Glutamatergic neuron (in vitro differentiated cells): Measurements from ENCODE around the gene DCN. TPM values are rescaled to one million over a fixed set of nuclear protein-coding genes. Genes with fewer than 3 reads are reported as not detected.

ENCODE experiments used
- DNase-seq: peaks from one replicate; pipeline ENCODE4 v3.0.0; 2022
- H3K27ac Mint-ChIP-seq: one replicate; pipeline ENCODE4 v1.8.0; 2020; ENCODE audit warnings: mild to moderate bottlenecking, mixed read lengths, inconsistent platforms; ENCODE audit not compliant: unreplicated experiment
- H3K27me3 Mint-ChIP-seq: one replicate; pipeline ENCODE4 v1.8.0; 2020; ENCODE audit warnings: mild to moderate bottlenecking, moderate library complexity, mixed read lengths, inconsistent platforms; ENCODE audit not compliant: unreplicated experiment
- H3K36me3 Mint-ChIP-seq: one replicate; pipeline ENCODE4 v1.8.0; 2020; ENCODE audit warnings: mild to moderate bottlenecking, mixed read lengths, inconsistent platforms; ENCODE audit not compliant: unreplicated experiment
- H3K4me1 Mint-ChIP-seq: one replicate; pipeline ENCODE4 v1.8.0; 2020; ENCODE audit warnings: mild to moderate bottlenecking, low read depth, mixed read lengths, inconsistent platforms; ENCODE audit not compliant: unreplicated experiment
- H3K4me3 Mint-ChIP-seq: one replicate; pipeline ENCODE4 v1.8.0; 2020; ENCODE audit warnings: mild to moderate bottlenecking, mixed read lengths, inconsistent platforms; ENCODE audit not compliant: unreplicated experiment
- H3K9me3 Mint-ChIP-seq: one replicate; pipeline ENCODE4 v1.8.0; 2020; ENCODE audit warnings: mild to moderate bottlenecking, moderate library complexity, mixed read lengths, inconsistent platforms; ENCODE audit not compliant: unreplicated experiment
- CTCF ChIP-seq: fragments of 200-600 bp; sonication (generic); IDR thresholded peaks from one replicate; pipeline ENCODE4 v1.5.0; 2021; ENCODE audit not compliant: partially characterized antibody, unreplicated experiment
- total RNA-seq: library from RNA; stranded (reverse); fragmentation: NEBNext Ultra II Directional; extraction: Animal tissue kit (Norgen Biotek cat#: 25700); gene quantifications from one replicate; pipeline ENCODE4 v1.2.1, GENCODE V29; 2021; ENCODE audit not compliant: unreplicated experiment

DCN gene
- total RNA-seq, 1 donor from 2014 or later = not detected

GRCh38 chr12:91203610-91204009 lies 21.0 kb upstream of the DCN start:
- peaks cover 2% of the 10 kb centered on the region for H3K9me3 Mint-ChIP-seq
- H3K4me3 Mint-ChIP-seq = no peak overlapping the region
- no peak for TF ChIP-seq CTCF
- H3K27ac Mint-ChIP-seq = no peak overlapping the region
- no peaks in the 10 kb centered on the region for H3K27me3 Mint-ChIP-seq
- no peaks in the 10 kb centered on the region for H3K4me1 Mint-ChIP-seq
- no peaks in the 10 kb centered on the region for H3K36me3 Mint-ChIP-seq
- DNase-seq = no peak

GRCh38 chr12:91202390-91202789 lies 19.8 kb upstream of the DCN start:
- peaks cover 2% of the 10 kb centered on the region for H3K9me3 Mint-ChIP-seq
- H3K4me3 Mint-ChIP-seq = no peak overlapping the region
- TF ChIP-seq CTCF = no peak
- H3K36me3 Mint-ChIP-seq = no peaks in the 10 kb centered on the region
- no peaks in the 10 kb centered on the region for H3K27me3 Mint-ChIP-seq
- DNase-seq = no peak
- H3K4me1 Mint-ChIP-seq = no peaks in the 10 kb centered on the region
- no peak overlapping the region for H3K27ac Mint-ChIP-seq

- no peak for DNase-seq
- no peak overlapping the region for H3K4me3 Mint-ChIP-seq
- peaks cover 10% of the 10 kb centered on the region for H3K36me3 Mint-ChIP-seq
- no peak overlapping the region for H3K27ac Mint-ChIP-seq
- no peaks in the 10 kb centered on the region for H3K4me1 Mint-ChIP-seq
- no peaks in the 10 kb centered on the region for H3K27me3 Mint-ChIP-seq
- TF ChIP-seq CTCF = no peak
- peaks cover 5% of the 10 kb centered on the region for H3K9me3 Mint-ChIP-seq
Measured at GRCh38 chr12:91196436-91196835, 13.8 kb upstream of the DCN start.

GRCh38 chr12:91194500-91194899 lies 11.9 kb upstream of the DCN start:
- Mint-ChIP-seq H3K9me3 (peaks cover 5% of the 10 kb centered on the region), H3K4me1 (no peaks in the 10 kb centered on the region), H3K4me3 (no peak overlapping the region), H3K27ac (no peak overlapping the region), H3K36me3 (peaks cover 10% of the 10 kb centered on the region), H3K27me3 (no peaks in the 10 kb centered on the region)
- DNase-seq = no peak
- no peak for TF ChIP-seq CTCF

- DNase-seq = no peak
- Mint-ChIP-seq H3K36me3 (peaks cover 8% of the 10 kb centered on the region), H3K4me1 (no peaks in the 10 kb centered on the region), H3K27ac (no peak overlapping the region), H3K27me3 (no peaks in the 10 kb centered on the region), H3K9me3 (peaks cover 5% of the 10 kb centered on the region), H3K4me3 (no peak overlapping the region)
- TF ChIP-seq CTCF = no peak
Measured at GRCh38 chr12:91191513-91192111, 9.0 kb upstream of the DCN start.
